ENCODE data around the gene MET.
A peak's percentile ranks its signal among the peaks of the same experiment; 100 is the strongest.
"Not testable (repeated sequence)": the region's sequence is repeated elsewhere in the genome, so short reads cannot be mapped to it uniquely, and the experiment has no call there.

MET gene

GRCh38 chr7:116698930-116699721, 27.1 kb downstream of the MET start:
- no peak for DNase-seq

- DNase-seq = no peak
Measured at GRCh38 chr7:116699722-116700120, 27.7 kb downstream of the MET start.

- DNase-seq = no peak
Measured at GRCh38 chr7:116702046-116702785, 30.2 kb downstream of the MET start.

GRCh38 chr7:116704650-116705228, 32.7 kb downstream of the MET start:
- DNase-seq = no peak

GRCh38 chr7:116705419-116705818, 33.4 kb downstream of the MET start:
- DNase-seq = no peak

- no peak for DNase-seq
Measured at GRCh38 chr7:116706668-116707126, 34.7 kb downstream of the MET start.

GRCh38 chr7:116707289-116707688, 35.3 kb downstream of the MET start:
- no peak for DNase-seq

- DNase-seq = no peak
Measured at GRCh38 chr7:116708248-116708647, 36.3 kb downstream of the MET start.

GRCh38 chr7:116708861-116709260, 36.9 kb downstream of the MET start:
- no peak for DNase-seq

GRCh38 chr7:116709336-116709735, 37.3 kb downstream of the MET start:
- no peak for DNase-seq

- DNase-seq = peak; percentile 47
Measured at GRCh38 chr7:116710764-116711452, 38.9 kb downstream of the MET start.

GRCh38 chr7:116711790-116712189, 39.8 kb downstream of the MET start:
- no peak for DNase-seq

- DNase-seq = no peak
Measured at GRCh38 chr7:116713500-116713899, 41.5 kb downstream of the MET start.

- no peak for DNase-seq
Measured at GRCh38 chr7:116713918-116714317, 41.9 kb downstream of the MET start.

- DNase-seq = no peak
Measured at GRCh38 chr7:116715077-116715476, 43.1 kb downstream of the MET start.

- DNase-seq = no peak
Measured at GRCh38 chr7:116717137-116717536, 45.1 kb downstream of the MET start.

- DNase-seq = not testable (repeated sequence)
Measured at GRCh38 chr7:116723959-116724529, 52.0 kb downstream of the MET start.

GRCh38 chr7:116724560-116725231, 52.7 kb downstream of the MET start:
- DNase-seq = no peak

- no peak for DNase-seq
Measured at GRCh38 chr7:116726149-116726548, 54.2 kb downstream of the MET start.

GRCh38 chr7:116726713-116727431, 54.9 kb downstream of the MET start:
- DNase-seq = no peak

GRCh38 chr7:116727432-116728009, 55.5 kb downstream of the MET start:
- no peak for DNase-seq
